Type B pancreatic cell (in vitro differentiated cells): Measurements from ENCODE around the gene SGK2. TPM values are rescaled to one million over a fixed set of nuclear protein-coding genes. Genes with fewer than 3 reads are reported as not detected.

Experiments
- DNase-seq: peaks from one replicate; pipeline ENCODE4 v3.0.0; 2021; ENCODE audit warnings: mixed read lengths; ENCODE audit not compliant: unreplicated experiment; ENCODE audit errors: extremely low spot score
- H3K27ac Mint-ChIP-seq: 2 replicates; pipeline ENCODE4 v1.8.0; 2021; ENCODE audit warnings: mild to moderate bottlenecking, mixed read lengths
- H3K27me3 Mint-ChIP-seq: 2 replicates; pipeline ENCODE4 v1.8.0; 2021; ENCODE audit warnings: mixed read lengths
- H3K36me3 Mint-ChIP-seq: 2 replicates; pipeline ENCODE4 v1.8.0; 2021; ENCODE audit warnings: mixed read lengths
- H3K4me1 Mint-ChIP-seq: one replicate; pipeline ENCODE4 v1.8.0; 2021; ENCODE audit warnings: mixed read lengths; ENCODE audit not compliant: unreplicated experiment
- H3K4me3 Mint-ChIP-seq: 2 replicates; pipeline ENCODE4 v1.8.0; 2021; ENCODE audit warnings: mild to moderate bottlenecking, mixed read lengths
- H3K9me3 Mint-ChIP-seq: 2 replicates; pipeline ENCODE4 v1.8.0; 2021; ENCODE audit warnings: mixed read lengths
- total RNA-seq: library from RNA; stranded (reverse); gene quantifications from 2 replicates; pipeline ENCODE4 v1.2.1, GENCODE V29; 2021; ENCODE audit warnings: low replicate concordance
- TF ChIP-seq, protein P1 (sequence below): fragments of 200-600 bp; sonication (generic); conservative IDR thresholded peaks from 2 replicates; pipeline ENCODE4 v1.5.0; 2021; ENCODE audit warnings: antibody characterized with exemption, mild to moderate bottlenecking

SGK2 gene
- total RNA-seq, 1 donor from 2014 or later = 9.9 TPM

GRCh38 chr20:43545837-43546578 lies 12.8 kb upstream of the SGK2 start:
- Mint-ChIP-seq H3K27ac (no peak overlapping the region), H3K4me3 (no peak overlapping the region), H3K27me3 (no peaks in the 10 kb centered on the region), H3K4me1 (peaks cover 5% of the 10 kb centered on the region), H3K36me3 (peaks cover 16% of the 10 kb centered on the region), H3K9me3 (peaks cover 5% of the 10 kb centered on the region)
- TF ChIP-seq, protein P1, sequence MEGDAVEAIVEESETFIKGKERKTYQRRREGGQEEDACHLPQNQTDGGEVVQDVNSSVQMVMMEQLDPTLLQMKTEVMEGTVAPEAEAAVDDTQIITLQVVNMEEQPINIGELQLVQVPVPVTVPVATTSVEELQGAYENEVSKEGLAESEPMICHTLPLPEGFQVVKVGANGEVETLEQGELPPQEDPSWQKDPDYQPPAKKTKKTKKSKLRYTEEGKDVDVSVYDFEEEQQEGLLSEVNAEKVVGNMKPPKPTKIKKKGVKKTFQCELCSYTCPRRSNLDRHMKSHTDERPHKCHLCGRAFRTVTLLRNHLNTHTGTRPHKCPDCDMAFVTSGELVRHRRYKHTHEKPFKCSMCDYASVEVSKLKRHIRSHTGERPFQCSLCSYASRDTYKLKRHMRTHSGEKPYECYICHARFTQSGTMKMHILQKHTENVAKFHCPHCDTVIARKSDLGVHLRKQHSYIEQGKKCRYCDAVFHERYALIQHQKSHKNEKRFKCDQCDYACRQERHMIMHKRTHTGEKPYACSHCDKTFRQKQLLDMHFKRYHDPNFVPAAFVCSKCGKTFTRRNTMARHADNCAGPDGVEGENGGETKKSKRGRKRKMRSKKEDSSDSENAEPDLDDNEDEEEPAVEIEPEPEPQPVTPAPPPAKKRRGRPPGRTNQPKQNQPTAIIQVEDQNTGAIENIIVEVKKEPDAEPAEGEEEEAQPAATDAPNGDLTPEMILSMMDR = no peak
- DNase-seq = no peak

GRCh38 chr20:43548273-43548880 lies 10.4 kb upstream of the SGK2 start:
- no peaks in the 10 kb centered on the region for H3K27me3 Mint-ChIP-seq
- peaks cover 5% of the 10 kb centered on the region for H3K9me3 Mint-ChIP-seq
- peaks cover 5% of the 10 kb centered on the region for H3K4me1 Mint-ChIP-seq
- peak overlapping the region; percentile 61 for H3K27ac Mint-ChIP-seq
- peaks cover 13% of the 10 kb centered on the region for H3K36me3 Mint-ChIP-seq
- no peak overlapping the region for H3K4me3 Mint-ChIP-seq
- no peak for DNase-seq
- TF ChIP-seq, protein P1 = no peak

DNA sequence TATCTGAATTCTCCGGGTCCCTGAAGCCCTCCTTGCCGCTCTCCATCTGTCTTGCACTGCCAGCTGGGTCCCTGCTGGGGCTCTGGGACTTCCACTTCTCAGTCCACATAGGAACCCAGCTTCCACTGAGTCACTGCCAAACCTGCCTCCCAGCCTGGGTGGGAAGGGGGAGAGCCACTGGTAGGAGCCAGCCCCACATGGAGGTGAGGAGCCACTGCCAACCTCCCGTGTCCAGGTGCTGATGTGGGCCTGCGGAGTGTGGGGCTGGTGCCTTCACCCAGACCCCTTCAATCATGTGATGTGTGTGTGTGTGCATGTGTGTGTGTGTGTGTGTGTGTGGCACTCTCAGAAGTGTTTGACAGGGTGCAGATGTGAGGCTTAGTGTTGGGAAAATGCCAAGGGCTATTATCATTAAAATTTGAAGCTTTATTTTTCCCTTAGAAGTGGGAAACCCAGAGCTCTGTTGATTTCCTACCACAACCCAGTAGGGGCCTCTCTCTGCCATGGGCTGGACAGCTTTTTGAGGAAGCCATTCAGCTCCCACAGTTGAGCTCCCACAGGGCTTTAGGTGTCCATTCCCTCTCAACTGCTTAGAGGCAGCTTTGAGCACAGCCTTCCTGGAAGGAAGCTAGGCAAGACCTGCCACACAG lies 9.3 kb upstream of the SGK2 start:
- no peak for DNase-seq
- TF ChIP-seq, protein P1 = no peak
- H3K9me3 Mint-ChIP-seq = peaks cover 5% of the 10 kb centered on the region
- no peak overlapping the region for H3K4me3 Mint-ChIP-seq
- no peaks in the 10 kb centered on the region for H3K27me3 Mint-ChIP-seq
- H3K4me1 Mint-ChIP-seq = peaks cover 5% of the 10 kb centered on the region
- H3K27ac Mint-ChIP-seq = no peak overlapping the region
- peaks cover 10% of the 10 kb centered on the region for H3K36me3 Mint-ChIP-seq

GRCh38 chr20:43550456-43550855 lies 8.4 kb upstream of the SGK2 start:
- Mint-ChIP-seq H3K27ac (no peak overlapping the region), H3K27me3 (no peaks in the 10 kb centered on the region), H3K36me3 (peaks cover 10% of the 10 kb centered on the region), H3K4me1 (peaks cover 5% of the 10 kb centered on the region), H3K9me3 (peaks cover 5% of the 10 kb centered on the region), H3K4me3 (no peak overlapping the region)
- TF ChIP-seq, protein P1 = no peak
- no peak for DNase-seq

GRCh38 chr20:43554369-43554768 lies 4.5 kb upstream of the SGK2 start:
- Mint-ChIP-seq H3K27me3 (no peaks in the 10 kb centered on the region), H3K4me1 (peaks cover 19% of the 10 kb centered on the region), H3K4me3 (no peak overlapping the region), H3K36me3 (no peaks in the 10 kb centered on the region), H3K27ac (no peak overlapping the region), H3K9me3 (no peaks in the 10 kb centered on the region)
- TF ChIP-seq, protein P1 = no peak
- DNase-seq = no peak
